IMR-90 (cell line): ENCODE data around the gene TGFB3. TPM values are rescaled to one million over a fixed set of nuclear protein-coding genes. Genes with fewer than 3 reads are reported as not detected.

ENCODE experiments used
- ATAC-seq: fragments of 200-7000 bp; cut with Tn5 transposase; 2 replicates; pipeline ENCODE4 v1.9.1; 2020; ENCODE audit warnings: low read depth, mild to moderate bottlenecking, moderate library complexity
- BruUV-seq: library from RNA; stranded (reverse); fragments of 400-500 nt; replicated peaks from 2 replicates; lab custom pipeline; 2021; lab: Mats Ljungman, UMichigan
- CTCF ChIA-PET: fragments of 300-600 bp; formaldehyde crosslinking; extraction: SDS; loops from one replicate; lab custom pipeline; 2021; ENCODE audit warnings: antibody characterized with exemption; lab: Yijun Ruan, JAX
- POLR2A ChIA-PET: fragments of 300-600 bp; sonication (Branson Sonifier 250); formaldehyde crosslinking; loops from one replicate; lab custom pipeline; 2022; ENCODE audit warnings: antibody characterized with exemption; ENCODE audit not compliant: unreplicated experiment; lab: Charles Lee
- DNase-seq: peaks from one replicate; pipeline ENCODE4 v3.0.0; 2013
- H2AFZ ChIP-seq: replicated peaks from 2 replicates; pipeline ENCODE3; 2013; ENCODE audit warnings: low read length, mild to moderate bottlenecking; ENCODE audit not compliant: poor library complexity
- H2AK5ac ChIP-seq: 2 replicates; pipeline ENCODE4 v1.6.1; 2013; ENCODE audit warnings: low read depth, low read length, inconsistent platforms
- H2AK9ac ChIP-seq: replicated peaks from 2 replicates; pipeline ENCODE3; 2013; ENCODE audit warnings: mild to moderate bottlenecking, low read depth, low read length, moderate library complexity; ENCODE audit not compliant: poor library complexity
- H2BK120ac ChIP-seq: 2 replicates; pipeline ENCODE4 v1.6.1; 2013; ENCODE audit warnings: low read depth, low read length, inconsistent platforms
- H2BK15ac ChIP-seq: 3 replicates; pipeline ENCODE4 v1.6.1; 2013; ENCODE audit warnings: low read depth, low read length, inconsistent platforms
- H2BK20ac ChIP-seq: 2 replicates; pipeline ENCODE4 v1.6.1; 2013; ENCODE audit warnings: low read depth, mild to moderate bottlenecking, inconsistent platforms, low read length, moderate library complexity
- H2BK5ac ChIP-seq: 2 replicates; pipeline ENCODE4 v1.6.1; 2013; ENCODE audit warnings: mild to moderate bottlenecking, low read depth, low read length, inconsistent platforms; ENCODE audit not compliant: poor library complexity, severe bottlenecking
- H3K14ac ChIP-seq: replicated peaks from 2 replicates; pipeline ENCODE4 v1.6.1; 2013; ENCODE audit warnings: low read depth, low read length, inconsistent platforms
- H3K18ac ChIP-seq: 2 replicates; pipeline ENCODE4 v1.6.1; 2013; ENCODE audit warnings: low read depth, low read length, control low read depth
- H3K23ac ChIP-seq: 2 replicates; pipeline ENCODE4 v1.6.1; 2013; ENCODE audit warnings: low read depth, low read length, inconsistent platforms
- H3K27ac ChIP-seq: 2 replicates; pipeline ENCODE4 v1.5.1; 2013; ENCODE audit warnings: mild to moderate bottlenecking, control low read depth, low read length; ENCODE audit not compliant: insufficient read depth
- H3K27me3 ChIP-seq: 2 replicates; pipeline ENCODE4 v1.6.1; 2013; ENCODE audit warnings: low read length; ENCODE audit not compliant: control insufficient read depth, insufficient read depth
- H3K36me3 ChIP-seq: 2 replicates; pipeline ENCODE4 v1.6.1; 2013; ENCODE audit warnings: low read length, mixed read lengths; ENCODE audit not compliant: control insufficient read depth, insufficient read depth
- H3K4ac ChIP-seq: 2 replicates; pipeline ENCODE4 v1.6.1; 2013; ENCODE audit warnings: low read depth, low read length, inconsistent platforms
- H3K4me1 ChIP-seq: 2 replicates; pipeline ENCODE4 v1.6.1; 2013; ENCODE audit warnings: low read length, mixed read lengths; ENCODE audit not compliant: control insufficient read depth, insufficient read depth
- H3K4me2 ChIP-seq: 2 replicates; pipeline ENCODE4 v1.6.1; 2013; ENCODE audit warnings: low read depth, mild to moderate bottlenecking, control low read depth, low read length, moderate library complexity
- H3K4me3 ChIP-seq: 2 replicates; pipeline ENCODE4 v1.5.1; 2013; ENCODE audit warnings: low read depth, mild to moderate bottlenecking, control low read depth, low read length, moderate library complexity; ENCODE audit not compliant: insufficient read depth
- H3K56ac ChIP-seq: 2 replicates; pipeline ENCODE4 v1.6.1; 2013; ENCODE audit warnings: low read length, inconsistent platforms; ENCODE audit not compliant: insufficient read depth; ENCODE audit errors: extremely low read depth
- H3K79me1 ChIP-seq, 2 experiments: 2 replicates each; pipeline ENCODE4 v1.6.1; 2013; ENCODE audit warnings: low read length in 2 of 2, inconsistent platforms in 1 of 2, low read depth in 1 of 2
- H3K9ac ChIP-seq: 2 replicates; pipeline ENCODE4 v1.6.1; 2013; ENCODE audit warnings: low read depth, low read length, control low read depth
- H3K9me1 ChIP-seq: 2 replicates; pipeline ENCODE4 v1.6.1; 2013; ENCODE audit warnings: low read length, inconsistent platforms; ENCODE audit not compliant: insufficient read depth
- H3K9me3 ChIP-seq: 2 replicates; pipeline ENCODE4 v1.6.1; 2013; ENCODE audit warnings: low read length; ENCODE audit not compliant: control insufficient read depth, insufficient read depth
- H4K20me1 ChIP-seq: 2 replicates; pipeline ENCODE4 v1.6.1; 2013; ENCODE audit warnings: low read length, inconsistent platforms; ENCODE audit not compliant: insufficient read depth
- H4K5ac ChIP-seq: 2 replicates; pipeline ENCODE4 v1.6.1; 2013; ENCODE audit warnings: mild to moderate bottlenecking, low read depth, low read length, control low read depth
- H4K8ac ChIP-seq, 2 experiments: 2 replicates each; pipeline ENCODE4 v1.6.1; 2013; ENCODE audit warnings: low read depth in 2 of 2, low read length in 2 of 2, control low read depth in 1 of 2, inconsistent platforms in 1 of 2
- H4K91ac ChIP-seq: 2 replicates; pipeline ENCODE4 v1.6.1; 2013; ENCODE audit warnings: low read depth, low read length, inconsistent platforms; ENCODE audit not compliant: insufficient read depth
- CEBPB ChIP-seq: IDR thresholded peaks from 2 replicates; pipeline ENCODE4 v1.6.1; 2012; ENCODE audit warnings: low read depth, low read length, improper control_type of control experiment
- CHD1 ChIP-seq: IDR thresholded peaks from 2 replicates; pipeline ENCODE4 v1.6.1; 2012; ENCODE audit warnings: low read depth, low read length, improper control_type of control experiment
- MAFK ChIP-seq: IDR thresholded peaks from 2 replicates; pipeline ENCODE4 v1.6.1; 2012; ENCODE audit warnings: low read depth, low read length, improper control_type of control experiment
- MXI1 ChIP-seq: IDR thresholded peaks from 2 replicates; pipeline ENCODE4 v1.6.1; 2012; ENCODE audit warnings: low read depth, mild to moderate bottlenecking, low read length, moderate library complexity, borderline replicate concordance
- NFE2L2 ChIP-seq: fragments of 150-350 bp; IDR thresholded peaks from 2 replicates; pipeline ENCODE4 v1.6.1; 2016; ENCODE audit warnings: low read depth, mild to moderate bottlenecking, low read length
- POLR2A ChIP-seq: IDR thresholded peaks from 2 replicates; pipeline ENCODE4 v1.6.1; 2012; ENCODE audit warnings: mild to moderate bottlenecking, low read depth, low read length
- RFX5 ChIP-seq: IDR thresholded peaks from 2 replicates; pipeline ENCODE4 v1.8.0; 2012; ENCODE audit warnings: low read depth, mild to moderate bottlenecking, low read length, moderate library complexity
- SMC3 ChIP-seq: fragments of 150-350 bp; IDR thresholded peaks from 2 replicates; pipeline ENCODE4 v1.6.1; 2016; ENCODE audit warnings: low read depth, mild to moderate bottlenecking, antibody characterized with exemption, low read length, moderate library complexity
- WGBS, 2 experiments: methylation state at CpG; one replicate each; pipeline versions ENCODE4 v1.1.5 to v1.1.7; 2013; ENCODE audit warnings: missing lambda C conversion rate in 2 of 2; ENCODE audit not compliant: insufficient read length in 1 of 2; ENCODE audit errors: extremely low coverage in 2 of 2; 5-methylcytosine and 5-hydroxymethylcytosine counted together
- dilution Hi-C: fragments of 300-500 bp; cut with HindIII; formaldehyde crosslinking; loops from one replicate; pipeline ENCODE4 v1.14.3; 2018; ENCODE audit warnings: low sequenced_read_pairs; ENCODE audit not compliant: unreplicated experiment
- in situ Hi-C: fragments of 300-500 bp; cut with MboI; formaldehyde crosslinking; loops from 3 replicates; pipeline ENCODE4 v1.14.3; 2019; ENCODE audit warnings: low sequenced_read_pairs, inconsistent platforms, mixed read lengths
- intact Hi-C: fragments of 100-400 bp; cut with micrococcal nuclease; formaldehyde crosslinking; loops from 2 replicates; pipeline ENCODE4 v1.10.0; 2022
- polyA plus RNA-seq, 3 experiments: library from polyadenylated mRNA; depleted of rRNA; stranded (reverse); fragments of >200 nt; gene quantifications; 2 replicates each; pipeline ENCODE4 v1.2.3, GENCODE V29; 2012; ENCODE audit warnings: low replicate concordance in 1 of 3
- total RNA-seq: library from RNA; depleted of rRNA; stranded (reverse); fragments of >200 nt; gene quantifications from 2 replicates; pipeline ENCODE4 v1.2.3, GENCODE V29; 2012
- TF ChIP-seq, protein P1 (sequence below): fragments of 150-350 bp; IDR thresholded peaks from 2 replicates; pipeline ENCODE4 v1.6.1; 2016; ENCODE audit warnings: low read depth, mild to moderate bottlenecking, low read length, moderate library complexity, borderline replicate concordance
- TF ChIP-seq, protein P2 (sequence below): conservative IDR thresholded peaks from 2 replicates; pipeline ENCODE4 v1.5.1; 2012; ENCODE audit warnings: mild to moderate bottlenecking, low read depth, low read length, improper control_type of control experiment

Gene TGFB3
- total and polyA plus RNA-seq, 2 of the 4 experiments (the other 2 are of a cell fraction), result 2.2 to 4.3 TPM

DNA sequence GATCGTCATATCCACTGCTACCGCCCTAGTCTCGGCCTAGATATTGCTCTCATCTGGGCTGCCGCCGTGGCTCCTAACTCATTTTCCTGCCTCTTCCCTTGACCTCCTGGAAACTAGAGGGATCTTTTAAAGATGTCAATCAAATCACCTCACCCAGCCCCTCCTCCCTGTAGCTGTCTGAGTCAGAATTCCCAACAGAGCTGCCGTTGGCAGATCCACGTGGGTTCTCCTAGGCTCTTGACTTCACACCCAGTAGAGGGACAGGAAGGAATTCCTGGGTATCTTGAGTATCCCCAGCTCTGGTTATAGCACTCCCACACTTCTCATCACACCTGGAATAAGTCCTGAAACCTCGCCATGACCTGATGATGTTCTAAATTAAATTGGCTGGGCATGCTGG lies 11.9 kb downstream of the TGFB3 start:
- Histone ChIP-seq H3K9me1 (no peaks in the 10 kb centered on the region), H2BK120ac (no peak overlapping the region), H2AK5ac (no peak overlapping the region), H3K4me2 (no peak overlapping the region), H3K18ac (no peak overlapping the region), H4K20me1 (no peaks in the 10 kb centered on the region), H3K4ac (no peak overlapping the region), H2BK15ac (no peak overlapping the region), H3K27ac (no peak overlapping the region), H2BK5ac (no peak overlapping the region), H3K56ac (no peak overlapping the region), H2AK9ac (no peak overlapping the region), H4K91ac (no peak overlapping the region), H3K27me3 (no peaks in the 10 kb centered on the region), H3K4me1 (no peaks in the 10 kb centered on the region), H3K79me1 (no peaks in the 10 kb centered on the region), H2BK20ac (no peak overlapping the region), H3K36me3 (0 out of 2 replicates have a peak, but pooled peaks cover 2% of the 10 kb centered on the region), H4K8ac (no peak overlapping the region), H4K5ac (no peak overlapping the region), H3K4me3 (no peak overlapping the region), H3K9ac (no peak overlapping the region), H2AFZ (no peak overlapping the region), H3K9me3 (no peaks in the 10 kb centered on the region), H3K23ac (no peak overlapping the region), H3K14ac (no peak overlapping the region)
- intact Hi-C loops, result no loop called here
- in situ Hi-C loops, result no loop called here
- ATAC-seq (no peak), DNase-seq (no peak)
- WGBS, 2 experiments, result 93% methylated on average over 3 of the region's 8 CpGs; no CpG with 5 or more reads in 1 of the 2 experiments
- CTCF ChIA-PET, result no interaction called here
- no TSS peak for BruUV-seq
- TF ChIP-seq MXI1, result no peak
- TF ChIP-seq SMC3, result no peak
- TF ChIP-seq NFE2L2, result no peak
- TF ChIP-seq CHD1, result no peak
- TF ChIP-seq, protein P1, sequence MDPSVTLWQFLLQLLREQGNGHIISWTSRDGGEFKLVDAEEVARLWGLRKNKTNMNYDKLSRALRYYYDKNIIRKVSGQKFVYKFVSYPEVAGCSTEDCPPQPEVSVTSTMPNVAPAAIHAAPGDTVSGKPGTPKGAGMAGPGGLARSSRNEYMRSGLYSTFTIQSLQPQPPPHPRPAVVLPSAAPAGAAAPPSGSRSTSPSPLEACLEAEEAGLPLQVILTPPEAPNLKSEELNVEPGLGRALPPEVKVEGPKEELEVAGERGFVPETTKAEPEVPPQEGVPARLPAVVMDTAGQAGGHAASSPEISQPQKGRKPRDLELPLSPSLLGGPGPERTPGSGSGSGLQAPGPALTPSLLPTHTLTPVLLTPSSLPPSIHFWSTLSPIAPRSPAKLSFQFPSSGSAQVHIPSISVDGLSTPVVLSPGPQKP, result no peak
- no peak for TF ChIP-seq MAFK
- TF ChIP-seq RFX5, result no peak
- TF ChIP-seq, protein P2, sequence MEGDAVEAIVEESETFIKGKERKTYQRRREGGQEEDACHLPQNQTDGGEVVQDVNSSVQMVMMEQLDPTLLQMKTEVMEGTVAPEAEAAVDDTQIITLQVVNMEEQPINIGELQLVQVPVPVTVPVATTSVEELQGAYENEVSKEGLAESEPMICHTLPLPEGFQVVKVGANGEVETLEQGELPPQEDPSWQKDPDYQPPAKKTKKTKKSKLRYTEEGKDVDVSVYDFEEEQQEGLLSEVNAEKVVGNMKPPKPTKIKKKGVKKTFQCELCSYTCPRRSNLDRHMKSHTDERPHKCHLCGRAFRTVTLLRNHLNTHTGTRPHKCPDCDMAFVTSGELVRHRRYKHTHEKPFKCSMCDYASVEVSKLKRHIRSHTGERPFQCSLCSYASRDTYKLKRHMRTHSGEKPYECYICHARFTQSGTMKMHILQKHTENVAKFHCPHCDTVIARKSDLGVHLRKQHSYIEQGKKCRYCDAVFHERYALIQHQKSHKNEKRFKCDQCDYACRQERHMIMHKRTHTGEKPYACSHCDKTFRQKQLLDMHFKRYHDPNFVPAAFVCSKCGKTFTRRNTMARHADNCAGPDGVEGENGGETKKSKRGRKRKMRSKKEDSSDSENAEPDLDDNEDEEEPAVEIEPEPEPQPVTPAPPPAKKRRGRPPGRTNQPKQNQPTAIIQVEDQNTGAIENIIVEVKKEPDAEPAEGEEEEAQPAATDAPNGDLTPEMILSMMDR, result no peak
- TF ChIP-seq CEBPB, result no peak
- no peak for TF ChIP-seq POLR2A
- dilution Hi-C loops, result no loop called here
- POLR2A ChIA-PET, result no interaction called here
